HepG2 (cell line): Measurements from ENCODE around the gene GPR39. TPM values are rescaled to one million over a fixed set of nuclear protein-coding genes. Genes with fewer than 3 reads are reported as not detected.

Experiments used
- ATF1 ChIP-seq: IDR thresholded peaks from 2 replicates; pipeline ENCODE4 v1.6.1; 2016; ENCODE audit warnings: mild to moderate bottlenecking, control low read depth
- GRHL1 ChIP-seq: sonication (generic); formaldehyde crosslinking; conservative IDR thresholded peaks from 2 replicates; pipeline ENCODE4 v1.8.0; 2022; ENCODE audit warnings: missing genetic modification reagents
- KAT7 ChIP-seq: IDR thresholded peaks from 2 replicates; pipeline ENCODE4 v1.6.1; 2018; ENCODE audit warnings: borderline replicate concordance, missing compliant biosample characterization
- KLF12 ChIP-seq: sonication (generic); formaldehyde crosslinking; IDR thresholded peaks from 2 replicates; pipeline ENCODE4 v1.4.0; 2020; ENCODE audit warnings: missing genetic modification reagents, borderline replicate concordance
- KMT2B ChIP-seq: IDR thresholded peaks from 2 replicates; pipeline ENCODE4 v1.6.1; 2016; ENCODE audit warnings: missing genetic modification reagents, missing compliant biosample characterization
- MTF2 ChIP-seq: sonication (generic); formaldehyde crosslinking; IDR thresholded peaks from 2 replicates; pipeline ENCODE4 v1.5.0; 2020; ENCODE audit warnings: missing genetic modification reagents, borderline replicate concordance
- NFYC ChIP-seq: IDR thresholded peaks from 2 replicates; pipeline ENCODE4 v1.6.1; 2016; ENCODE audit warnings: missing genetic modification reagents, missing compliant biosample characterization
- POGK ChIP-seq: sonication (generic); formaldehyde crosslinking; conservative IDR thresholded peaks from 2 replicates; pipeline ENCODE4 v1.8.0; 2022; ENCODE audit warnings: mild to moderate bottlenecking, moderate library complexity, missing genetic modification reagents
- PRDM4 ChIP-seq: sonication (generic); formaldehyde crosslinking; IDR thresholded peaks from 2 replicates; pipeline ENCODE4 v1.9.0; 2021; ENCODE audit warnings: missing genetic modification reagents, borderline replicate concordance
- SIN3A ChIP-seq: IDR thresholded peaks from 2 replicates; pipeline ENCODE4 v1.6.1; 2011; ENCODE audit warnings: low read depth, mild to moderate bottlenecking, control low read depth, low read length, borderline replicate concordance
- SMAD3 ChIP-seq: sonication (generic); formaldehyde crosslinking; IDR thresholded peaks from 2 replicates; pipeline ENCODE4 v1.4.0; 2020; ENCODE audit warnings: missing genetic modification reagents
- TBP ChIP-seq: sonication (generic); formaldehyde crosslinking; IDR thresholded peaks from 2 replicates; pipeline ENCODE4 v1.5.0; 2020; ENCODE audit warnings: missing genetic modification reagents
- TCF7 ChIP-seq: sonication (generic); IDR thresholded peaks from 2 replicates; pipeline ENCODE4 v1.6.1; 2016; ENCODE audit warnings: antibody characterized with exemption, low read depth
- ZNF136 ChIP-seq: sonication (generic); formaldehyde crosslinking; IDR thresholded peaks from 2 replicates; pipeline ENCODE4 v1.8.1; 2022; ENCODE audit warnings: low read depth, mild to moderate bottlenecking, moderate library complexity, missing genetic modification reagents
- ZNF280D ChIP-seq: sonication (generic); formaldehyde crosslinking; IDR thresholded peaks from 2 replicates; pipeline ENCODE4 v1.5.1; 2020; ENCODE audit warnings: mild to moderate bottlenecking, missing genetic modification reagents
- ZNF331 ChIP-seq: sonication (generic); formaldehyde crosslinking; IDR thresholded peaks from 2 replicates; pipeline ENCODE4 v1.4.0; 2020; ENCODE audit warnings: missing genetic modification reagents
- ZNF557 ChIP-seq: sonication (generic); formaldehyde crosslinking; IDR thresholded peaks from 2 replicates; pipeline ENCODE4 v1.4.0; 2020; ENCODE audit warnings: missing genetic modification reagents
- ZNF567 ChIP-seq: sonication (generic); formaldehyde crosslinking; IDR thresholded peaks from 2 replicates; pipeline ENCODE4 v1.8.1; 2023; ENCODE audit warnings: mild to moderate bottlenecking, missing genetic modification reagents, borderline replicate concordance
- ZNF619 ChIP-seq: sonication (generic); formaldehyde crosslinking; IDR thresholded peaks from 2 replicates; pipeline ENCODE4 v1.4.0; 2020; ENCODE audit warnings: mild to moderate bottlenecking, missing genetic modification reagents
- polyA plus RNA-seq, 8 experiments: library from polyadenylated mRNA; depleted of rRNA in 3 of 8; stranded (reverse) in 7 of 8; unstranded in 1 of 8; fragments of >200 nt; fragmentation: Illumina TruSeq in 4 of 8; extraction: Trizol in 4 of 8; gene quantifications; 2 replicates each; pipeline versions ENCODE4 v1.2.1 to v1.2.3, GENCODE V29; 2011 to 2016; ENCODE audit warnings: low read depth in 4 of 8, missing spikeins in 1 of 8, mixed read lengths in 1 of 8; ENCODE audit not compliant: insufficient read depth in 1 of 8
- total RNA-seq, 5 experiments: library from RNA; depleted of rRNA; stranded (reverse); fragments of >200 nt; fragmentation: Illumina TruSeq; extraction: Trizol; gene quantifications; 2 replicates each; pipeline ENCODE4 v1.2.3, GENCODE V29; 2016; ENCODE audit warnings: low read depth in 1 of 5
- TF ChIP-seq, protein P1 (sequence below): IDR thresholded peaks from 2 replicates; pipeline ENCODE4 v1.6.1; 2016; ENCODE audit warnings: missing genetic modification reagents, missing compliant biosample characterization

GPR39 gene
- total and polyA plus RNA-seq, 2 of the 13 experiments (the other 11 are each of a cell fraction or from before 2014, with no cell fraction given), result 0.16 to 0.62 TPM

GRCh38 chr2:132415915-132416722 lies 486 bp upstream of the GPR39 start (continued):
- TF ChIP-seq POGK (CRISPR knock-in tag), result 0 out of 2 replicates have a peak, but pooled peaks have one; percentile 27
- TF ChIP-seq GRHL1, result no peak
- TF ChIP-seq ZNF619 (CRISPR knock-in tag), result peak; percentile 91
- TF ChIP-seq ZNF567 (CRISPR knock-in tag), result peak; percentile 95; the same call in 1 of the 2 replicates
- no peak for TF ChIP-seq ZNF280D (CRISPR knock-in tag)
- TF ChIP-seq, protein P1, sequence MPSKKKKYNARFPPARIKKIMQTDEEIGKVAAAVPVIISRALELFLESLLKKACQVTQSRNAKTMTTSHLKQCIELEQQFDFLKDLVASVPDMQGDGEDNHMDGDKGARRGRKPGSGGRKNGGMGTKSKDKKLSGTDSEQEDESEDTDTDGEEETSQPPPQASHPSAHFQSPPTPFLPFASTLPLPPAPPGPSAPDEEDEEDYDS (CRISPR knock-in tag), result 0 out of 2 replicates have a peak, but pooled peaks have one; percentile 24
- no peak for TF ChIP-seq ATF1
- no peak for TF ChIP-seq KAT7
- TF ChIP-seq ZNF331, result peak; percentile 99
- peak; percentile 50; the same call in 1 of the 2 replicates for TF ChIP-seq KMT2B
- TF ChIP-seq PRDM4, result no peak
- TF ChIP-seq ZNF557 (CRISPR knock-in tag), result no peak
- TF ChIP-seq KLF12 (CRISPR knock-in tag), result no peak
- 0 out of 2 replicates have a peak, but pooled peaks have one; percentile 10 for TF ChIP-seq MTF2 (CRISPR knock-in tag)
- no peak for TF ChIP-seq NFYC (CRISPR knock-in tag)
- no peak for TF ChIP-seq ZNF136 (CRISPR knock-in tag)
- TF ChIP-seq SMAD3 (CRISPR knock-in tag), result peak; percentile 82
- peak; percentile 14; the same call in 1 of the 2 replicates for TF ChIP-seq SIN3A
- TF ChIP-seq TBP (CRISPR knock-in tag), result no peak
- no peak for TF ChIP-seq TCF7
